Keratinocyte (primary cell): ENCODE results near the gene COL9A1.

Experiments
- EZH2 ChIP-seq: IDR thresholded peaks from one replicate; pipeline ENCODE4 v1.6.1; 2012; ENCODE audit warnings: inconsistent platforms, mild to moderate bottlenecking, low read length, moderate library complexity
- TF ChIP-seq, protein P1 (sequence below), 3 experiments: IDR thresholded peaks in 1 of 3; conservative IDR thresholded peaks in 1 of 3; optimal IDR thresholded peaks in 1 of 3; 2 replicates in 2 of 3; 3 replicates in 1 of 3; pipeline versions ENCODE3 to v1.5.1; 2011; ENCODE audit warnings: low read length in 3 of 3, mild to moderate bottlenecking in 3 of 3, moderate library complexity in 2 of 3, control low read depth in 1 of 3, inconsistent platforms in 1 of 3; ENCODE audit not compliant: insufficient read depth in 2 of 3; ENCODE audit errors: extremely low read depth in 1 of 3

DNA sequence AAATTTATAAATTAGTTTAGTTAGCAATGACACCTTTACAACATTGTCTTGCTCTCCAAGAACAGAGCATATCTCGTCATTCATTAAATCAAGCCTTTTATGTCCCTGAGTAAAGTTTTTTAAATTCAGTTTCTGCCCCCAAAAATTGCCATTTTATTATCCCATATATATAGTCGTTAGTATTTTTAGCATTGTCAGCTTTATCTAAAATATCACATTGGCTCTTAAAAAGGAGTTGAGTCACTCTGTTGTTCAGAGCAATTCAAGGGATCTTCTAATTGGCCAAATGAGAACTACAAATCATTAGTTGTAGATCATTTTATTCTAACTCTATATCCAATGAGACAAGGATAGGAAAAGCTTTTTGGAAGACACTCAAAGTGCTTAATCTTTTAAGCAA lies 127.1 kb downstream of the COL9A1 start:
- TF ChIP-seq, protein P1, sequence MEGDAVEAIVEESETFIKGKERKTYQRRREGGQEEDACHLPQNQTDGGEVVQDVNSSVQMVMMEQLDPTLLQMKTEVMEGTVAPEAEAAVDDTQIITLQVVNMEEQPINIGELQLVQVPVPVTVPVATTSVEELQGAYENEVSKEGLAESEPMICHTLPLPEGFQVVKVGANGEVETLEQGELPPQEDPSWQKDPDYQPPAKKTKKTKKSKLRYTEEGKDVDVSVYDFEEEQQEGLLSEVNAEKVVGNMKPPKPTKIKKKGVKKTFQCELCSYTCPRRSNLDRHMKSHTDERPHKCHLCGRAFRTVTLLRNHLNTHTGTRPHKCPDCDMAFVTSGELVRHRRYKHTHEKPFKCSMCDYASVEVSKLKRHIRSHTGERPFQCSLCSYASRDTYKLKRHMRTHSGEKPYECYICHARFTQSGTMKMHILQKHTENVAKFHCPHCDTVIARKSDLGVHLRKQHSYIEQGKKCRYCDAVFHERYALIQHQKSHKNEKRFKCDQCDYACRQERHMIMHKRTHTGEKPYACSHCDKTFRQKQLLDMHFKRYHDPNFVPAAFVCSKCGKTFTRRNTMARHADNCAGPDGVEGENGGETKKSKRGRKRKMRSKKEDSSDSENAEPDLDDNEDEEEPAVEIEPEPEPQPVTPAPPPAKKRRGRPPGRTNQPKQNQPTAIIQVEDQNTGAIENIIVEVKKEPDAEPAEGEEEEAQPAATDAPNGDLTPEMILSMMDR (optimal IDR thresholded peaks at IDR 0.05 in 1 of 3, IDR thresholded peaks at IDR 0.05 in 1 of 3, conservative IDR thresholded peaks at IDR 0.05 in 1 of 3; ENCODE audit: extremely low read depth in 1 of 3, insufficient read depth in 2 of 3, low read length in 3 of 3): no peak
- no peak for TF ChIP-seq EZH2
